T-helper 2 cell treated with Interferon-gamma antibody and Interleukin-4, amounts not matched to agents 5 μg/mL and 100 μg/mL, for 36 hours (primary cell): ENCODE results near the gene EOMES.
"Not testable (repeated sequence)": the region's sequence is repeated elsewhere in the genome, so short reads cannot be mapped to it uniquely, and the experiment has no call there.

Experiments
- DNase-seq: peaks from one replicate; pipeline ENCODE4 v3.0.0; 2021; ENCODE audit warnings: low spot score
- H3K27ac Mint-ChIP-seq: one replicate; pipeline ENCODE4 v1.8.0; 2021; ENCODE audit warnings: mild to moderate bottlenecking, mixed read lengths
- H3K27me3 Mint-ChIP-seq: one replicate; pipeline ENCODE4 v1.8.0; 2021; ENCODE audit warnings: low read depth, mixed read lengths
- H3K36me3 Mint-ChIP-seq: one replicate; pipeline ENCODE4 v1.8.0; 2021; ENCODE audit warnings: low read depth, mixed read lengths
- H3K4me1 Mint-ChIP-seq: one replicate; pipeline ENCODE4 v1.8.0; 2021; ENCODE audit warnings: low read depth, mixed read lengths
- H3K4me3 Mint-ChIP-seq: one replicate; pipeline ENCODE4 v1.8.0; 2022; ENCODE audit warnings: mild to moderate bottlenecking, moderate library complexity, mixed read lengths
- H3K9me3 Mint-ChIP-seq: one replicate; pipeline ENCODE4 v1.8.0; 2021; ENCODE audit warnings: mixed read lengths

The EOMES gene

DNA sequence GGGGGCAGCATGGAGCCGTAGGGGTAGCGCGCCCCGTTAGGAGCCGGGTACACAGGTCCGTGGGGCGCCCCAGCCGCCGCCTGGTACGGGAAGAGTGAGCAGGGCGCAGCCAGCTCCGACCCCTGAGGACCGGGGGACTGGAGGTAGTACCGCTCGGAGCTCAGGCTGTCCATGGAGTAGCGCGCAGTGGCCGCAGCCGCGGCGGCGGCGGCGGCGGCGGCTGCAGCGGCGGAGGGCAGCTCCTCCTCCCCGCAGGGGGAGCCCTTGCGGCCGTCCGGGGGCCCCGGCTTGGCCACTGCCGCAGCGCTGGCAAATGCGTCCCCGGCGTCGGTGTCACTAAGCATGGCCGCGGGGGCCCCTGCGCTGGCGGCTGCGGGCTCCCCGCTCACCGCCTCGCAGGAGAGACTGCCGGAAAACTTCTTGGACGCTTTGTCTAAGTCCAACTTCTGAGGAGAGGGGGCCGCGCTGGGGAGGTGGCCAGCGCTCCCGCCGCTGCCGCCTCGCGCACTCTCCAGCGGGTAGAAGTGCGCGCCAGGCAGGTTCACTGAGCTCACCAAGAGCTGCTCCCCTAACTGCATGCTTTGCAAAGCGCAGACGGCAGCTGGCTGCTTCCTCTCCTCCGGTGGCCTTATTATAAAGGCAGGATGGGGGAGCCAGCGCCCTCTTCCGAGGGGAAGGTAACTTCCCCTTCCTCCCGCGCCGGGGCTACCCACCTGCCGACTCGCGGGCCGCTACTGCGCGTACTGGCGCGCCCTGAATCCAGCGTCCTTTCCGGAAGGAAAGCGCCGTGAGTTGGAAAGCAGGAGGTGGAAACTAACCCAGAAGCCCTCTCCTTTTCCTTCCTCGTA, at the start of gene EOMES:
Gene EOMES (minus strand): TSS at position 607 of the 848 bp plus-strand sequence. CDS start 29 bp downstream, at position 578.
- Mint-ChIP-seq H3K27me3 (peaks cover 78% of the 10 kb centered on the region), H3K36me3 (peaks cover 8% of the 10 kb centered on the region), H3K27ac (peak within 1 kb of the TSS; percentile 64)

DNA sequence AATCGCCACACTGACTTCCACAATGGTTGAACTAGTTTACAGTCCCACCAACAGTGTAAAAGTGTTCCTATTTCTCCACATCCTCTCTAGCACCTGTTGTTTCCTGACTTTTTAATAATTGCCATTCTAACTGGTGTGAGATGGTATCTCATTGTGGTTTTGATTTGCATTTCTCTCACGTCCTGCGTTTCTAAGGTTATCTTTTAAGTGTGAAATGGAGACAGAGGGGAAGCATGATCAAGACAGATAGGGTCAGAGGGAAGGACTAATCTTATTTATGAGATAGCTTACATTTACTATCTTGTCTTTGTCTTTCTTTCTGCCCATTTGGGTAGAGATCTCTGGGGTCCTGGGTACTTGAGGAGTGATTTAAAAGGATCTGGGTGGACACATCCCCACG, 48.3 kb upstream of the EOMES start:
- H3K27ac Mint-ChIP-seq, result peak overlapping the region; percentile 15
- peaks cover 30% of the 10 kb centered on the region for H3K4me1 Mint-ChIP-seq
- H3K4me3 Mint-ChIP-seq, result peak overlapping the region; percentile 13
- H3K27me3 Mint-ChIP-seq, H3K9me3 Mint-ChIP-seq, DNase-seq, H3K36me3 Mint-ChIP-seq: not testable (repeated sequence)

More for the DNA sequence above, at the start of gene EOMES:
- peak within 1 kb of the TSS; percentile 84 for H3K4me3 Mint-ChIP-seq
- H3K4me1 Mint-ChIP-seq, result peaks cover 22% of the 10 kb centered on the region
- no peaks in the 10 kb centered on the region for H3K9me3 Mint-ChIP-seq
- peak; percentile 71 for DNase-seq

DNA sequence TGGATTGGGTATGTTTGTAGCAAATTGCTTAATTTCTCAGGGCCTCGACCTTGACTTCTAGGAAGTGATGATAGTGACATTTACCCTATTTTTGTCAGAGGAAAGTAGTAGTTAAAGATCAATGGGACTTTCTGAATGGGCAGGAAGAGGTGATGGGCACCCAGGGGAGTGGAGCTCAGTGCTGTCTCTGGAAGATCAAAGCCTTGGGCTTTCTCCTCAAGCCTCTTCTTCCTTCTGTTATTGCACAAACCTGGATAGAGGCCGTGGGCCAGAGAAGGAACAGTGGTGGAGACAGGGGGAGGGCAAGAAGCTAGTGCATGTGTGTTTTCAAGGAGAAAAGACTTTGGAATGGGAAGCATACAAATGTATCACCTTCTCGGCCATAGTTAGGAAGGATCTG, 44.9 kb upstream of the EOMES start:
- Mint-ChIP-seq H3K4me3 (no peak overlapping the region), H3K36me3 (no peaks in the 10 kb centered on the region), H3K9me3 (no peaks in the 10 kb centered on the region), H3K27ac (no peak overlapping the region), H3K27me3 (no peaks in the 10 kb centered on the region), H3K4me1 (peaks cover 29% of the 10 kb centered on the region)
- no peak for DNase-seq

DNA sequence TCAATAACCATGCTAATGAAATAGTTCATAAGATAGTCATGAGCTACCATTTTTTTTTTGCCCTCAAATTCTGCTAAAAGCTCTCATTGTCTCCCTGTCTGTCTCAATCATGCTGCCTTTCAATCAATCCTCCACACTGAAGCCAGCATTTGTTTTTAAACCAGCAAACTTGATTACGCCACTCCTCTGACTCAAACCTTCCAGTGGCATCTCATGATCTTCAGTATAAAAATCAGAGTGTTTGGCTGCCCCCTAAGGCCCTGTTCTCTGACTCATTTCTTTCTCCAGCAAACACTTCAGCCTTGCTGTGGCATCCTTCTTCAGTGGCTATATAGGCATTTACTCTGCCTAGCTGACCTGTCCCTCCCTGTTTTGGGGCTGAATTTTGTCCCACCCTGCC, 36.0 kb upstream of the EOMES start:
- H3K36me3 Mint-ChIP-seq, result peaks cover under 1% of the 10 kb centered on the region
- H3K9me3 Mint-ChIP-seq, result peaks cover 1% of the 10 kb centered on the region
- DNase-seq, result peak; percentile 50

DNA sequence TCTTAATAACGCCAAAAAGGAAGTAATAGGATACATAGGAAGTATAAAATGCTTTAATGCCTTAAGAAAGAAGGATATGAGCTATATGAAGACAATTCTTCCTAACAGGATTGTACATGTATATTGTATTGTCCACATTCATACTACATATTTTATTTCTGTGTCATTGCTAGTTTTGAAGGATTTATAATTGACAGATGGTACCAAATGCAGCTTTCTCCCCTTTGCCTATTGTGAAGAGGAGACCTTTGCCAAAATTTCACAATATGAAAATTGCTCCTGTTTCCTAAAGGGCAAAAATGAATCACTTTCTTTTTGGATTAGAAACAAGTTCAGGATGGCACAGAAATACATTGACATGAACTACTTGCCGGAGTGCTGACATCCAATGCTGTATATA, 34.8 kb upstream of the EOMES start:
- Mint-ChIP-seq H3K4me1 (peaks cover 18% of the 10 kb centered on the region), H3K36me3 (peaks cover 4% of the 10 kb centered on the region), H3K27ac (no peak overlapping the region), H3K4me3 (no peak overlapping the region), H3K9me3 (peaks cover 6% of the 10 kb centered on the region), H3K27me3 (no peaks in the 10 kb centered on the region)
- DNase-seq, result no peak

More for the DNA sequence above, 36.0 kb upstream of the EOMES start:
- no peak overlapping the region for H3K27ac Mint-ChIP-seq
- H3K4me3 Mint-ChIP-seq, result no peak overlapping the region
- H3K27me3 Mint-ChIP-seq, result no peaks in the 10 kb centered on the region
- peaks cover 12% of the 10 kb centered on the region for H3K4me1 Mint-ChIP-seq

DNA sequence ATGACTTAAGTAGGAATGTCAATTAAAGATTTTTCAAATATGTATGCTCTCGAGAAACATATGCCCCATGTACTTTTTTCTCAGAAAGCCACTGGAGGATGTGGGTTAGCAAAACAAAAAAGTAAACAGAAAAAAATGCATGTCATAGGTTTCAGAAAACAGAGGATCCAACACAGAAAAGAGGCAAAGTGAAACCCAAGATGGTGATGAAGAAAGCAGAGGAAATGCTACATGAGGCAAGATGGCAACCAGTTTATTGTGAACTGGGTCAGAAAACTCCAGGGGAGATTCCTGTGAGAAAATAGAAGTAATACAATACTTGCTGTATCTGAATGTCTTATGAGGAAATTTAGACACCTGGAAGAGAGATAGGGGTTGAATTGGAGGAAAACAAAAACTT, 30.8 kb upstream of the EOMES start:
- peaks cover 27% of the 10 kb centered on the region for H3K4me1 Mint-ChIP-seq
- no peak for DNase-seq
- peaks cover 17% of the 10 kb centered on the region for H3K36me3 Mint-ChIP-seq
- no peaks in the 10 kb centered on the region for H3K27me3 Mint-ChIP-seq
- H3K9me3 Mint-ChIP-seq, result peaks cover 30% of the 10 kb centered on the region
- peak overlapping the region; percentile 79 for H3K27ac Mint-ChIP-seq
- peak overlapping the region; percentile 1 for H3K4me3 Mint-ChIP-seq

DNA sequence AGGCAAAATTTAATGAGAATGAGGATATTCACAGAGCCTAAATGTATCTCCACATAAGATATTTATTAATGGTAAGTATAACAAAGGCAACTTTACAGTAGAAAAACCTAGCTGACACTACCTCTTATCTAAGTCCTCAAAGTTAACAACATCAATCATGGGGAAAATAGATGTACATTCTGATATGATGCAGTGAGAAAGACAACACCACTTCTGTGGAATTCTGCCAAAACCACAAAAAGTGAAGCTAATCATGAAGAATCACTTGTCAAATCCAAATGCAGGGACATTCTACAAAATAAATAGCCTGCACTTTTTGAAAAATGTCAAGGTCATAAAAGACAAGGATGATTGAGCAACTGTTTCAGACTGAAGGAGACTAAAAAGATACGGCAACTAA, 27.5 kb upstream of the EOMES start:
- Mint-ChIP-seq H3K36me3 (peaks cover 21% of the 10 kb centered on the region), H3K4me1 (peaks cover 24% of the 10 kb centered on the region), H3K4me3 (no peak overlapping the region), H3K27ac (no peak overlapping the region), H3K27me3 (peaks cover 3% of the 10 kb centered on the region), H3K9me3 (peaks cover 35% of the 10 kb centered on the region)
- no peak for DNase-seq

DNA sequence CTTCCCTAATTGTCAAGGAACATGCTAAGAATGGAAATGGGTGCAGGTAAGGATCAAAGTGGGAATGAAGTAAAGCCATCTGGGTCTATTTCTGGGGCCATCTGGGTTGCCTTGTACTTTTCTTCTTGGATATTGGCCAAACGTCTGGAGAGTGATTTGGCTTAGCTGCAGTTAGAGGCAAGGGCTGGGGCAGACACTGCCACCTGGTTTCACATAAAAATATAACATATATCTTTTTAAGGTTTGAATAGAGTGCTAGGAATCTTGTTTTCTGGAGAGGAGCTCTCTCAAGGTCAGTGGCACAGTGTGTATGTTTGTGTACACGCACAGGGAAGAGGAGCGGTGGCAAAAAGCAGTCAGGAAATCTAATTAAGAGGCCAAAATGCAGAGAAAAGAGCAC, 24.7 kb upstream of the EOMES start:
- Mint-ChIP-seq H3K4me1 (peaks cover 15% of the 10 kb centered on the region), H3K9me3 (peaks cover 35% of the 10 kb centered on the region), H3K36me3 (peaks cover 17% of the 10 kb centered on the region), H3K27ac (no peak overlapping the region), H3K4me3 (no peak overlapping the region), H3K27me3 (peaks cover 6% of the 10 kb centered on the region)
- no peak for DNase-seq

DNA sequence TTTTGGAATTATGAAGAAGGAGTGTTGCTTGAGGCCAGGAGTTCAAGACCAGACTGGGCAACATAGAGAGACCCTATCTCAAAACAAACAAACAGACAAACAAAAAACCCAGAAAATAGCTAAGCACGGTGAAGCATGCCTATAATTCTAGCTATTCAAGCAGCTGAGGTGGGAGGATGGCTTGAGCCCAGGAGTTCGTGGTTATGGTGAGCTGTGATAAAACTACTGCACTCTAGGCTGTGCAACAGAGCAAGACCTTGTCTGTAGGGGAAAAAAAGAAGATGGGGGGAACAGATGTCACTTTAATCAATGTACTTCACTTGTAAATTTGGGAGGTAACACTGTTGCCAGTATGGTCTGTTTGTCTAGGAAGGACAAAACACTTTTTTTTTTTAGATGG, 18.7 kb upstream of the EOMES start:
- Mint-ChIP-seq H3K9me3 (peaks cover 6% of the 10 kb centered on the region), H3K36me3 (no peaks in the 10 kb centered on the region), H3K4me3 (no peak overlapping the region), H3K27me3 (peaks cover 10% of the 10 kb centered on the region), H3K4me1 (peaks cover 2% of the 10 kb centered on the region), H3K27ac (no peak overlapping the region)
- no peak for DNase-seq

DNA sequence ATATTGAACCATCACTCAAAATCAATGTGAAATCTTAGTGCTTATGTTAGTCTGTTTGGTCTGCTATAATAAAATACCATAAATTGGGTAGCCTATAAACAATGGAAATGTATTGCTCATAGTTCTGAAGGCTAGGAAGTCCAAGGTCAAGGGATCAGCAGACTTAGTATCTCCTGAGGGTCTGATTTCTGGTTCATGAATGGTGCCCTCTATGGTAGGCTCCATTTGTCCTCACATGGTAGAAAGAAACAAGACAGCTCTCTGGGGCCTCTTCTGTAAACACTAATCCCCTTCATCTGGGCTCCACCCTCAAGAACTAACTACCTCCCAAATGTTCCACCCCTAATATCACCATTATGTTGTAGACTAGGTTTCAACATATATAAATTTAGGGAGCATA, 15.0 kb upstream of the EOMES start:
- Mint-ChIP-seq H3K4me3 (no peak overlapping the region), H3K27ac (no peak overlapping the region), H3K36me3 (no peaks in the 10 kb centered on the region), H3K9me3 (no peaks in the 10 kb centered on the region), H3K27me3 (peaks cover 19% of the 10 kb centered on the region), H3K4me1 (peaks cover 2% of the 10 kb centered on the region)
- DNase-seq, result no peak

DNA sequence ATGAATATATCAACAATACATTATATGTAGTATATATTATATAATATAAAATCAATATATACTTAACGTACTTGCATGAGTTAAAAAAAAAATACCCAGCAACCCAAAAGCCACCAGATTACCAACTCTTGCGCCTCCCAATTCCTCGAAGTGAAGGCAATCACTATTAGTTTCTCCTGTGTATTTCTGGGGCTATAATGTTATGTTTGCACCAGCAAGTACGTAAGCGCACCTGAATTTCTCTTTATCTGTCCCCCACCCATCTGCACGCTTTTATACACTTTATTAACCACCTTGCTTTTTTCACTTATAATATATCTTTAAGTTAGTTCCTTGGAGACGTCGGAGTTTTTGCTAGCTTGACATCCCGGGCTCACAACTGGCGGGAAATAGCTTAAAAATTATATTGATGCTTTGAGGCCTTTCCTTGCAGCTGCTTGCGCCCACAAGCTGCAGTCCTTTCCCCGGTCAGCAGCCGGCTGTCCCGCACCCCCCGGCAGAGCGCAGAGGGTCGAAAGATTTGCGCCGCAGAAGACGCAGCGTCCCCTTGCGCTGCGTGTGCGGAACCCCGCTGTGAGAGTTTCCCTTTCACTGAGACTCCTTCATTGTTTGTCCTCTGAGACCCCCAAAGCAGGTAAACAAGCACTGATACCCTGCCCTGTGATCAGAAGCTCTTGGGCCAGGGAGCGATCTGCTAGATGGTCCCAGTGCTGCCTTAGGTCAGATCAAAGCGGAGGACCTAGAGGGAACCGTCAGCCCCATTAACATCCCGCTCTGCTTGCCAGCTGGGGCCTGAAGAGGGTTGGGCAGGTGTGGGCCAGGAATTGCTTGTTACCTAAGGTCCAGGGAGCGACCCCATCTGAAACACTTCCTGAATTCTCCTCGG, 8.9 kb upstream of the EOMES start:
- H3K4me1 Mint-ChIP-seq, result peaks cover 30% of the 10 kb centered on the region
- peak overlapping the region; percentile 71 for H3K4me3 Mint-ChIP-seq
- H3K27ac Mint-ChIP-seq, result no peak overlapping the region
- no peak for DNase-seq
- H3K36me3 Mint-ChIP-seq, result no peaks in the 10 kb centered on the region
- H3K27me3 Mint-ChIP-seq, result peaks cover 72% of the 10 kb centered on the region
- H3K9me3 Mint-ChIP-seq, result no peaks in the 10 kb centered on the region

DNA sequence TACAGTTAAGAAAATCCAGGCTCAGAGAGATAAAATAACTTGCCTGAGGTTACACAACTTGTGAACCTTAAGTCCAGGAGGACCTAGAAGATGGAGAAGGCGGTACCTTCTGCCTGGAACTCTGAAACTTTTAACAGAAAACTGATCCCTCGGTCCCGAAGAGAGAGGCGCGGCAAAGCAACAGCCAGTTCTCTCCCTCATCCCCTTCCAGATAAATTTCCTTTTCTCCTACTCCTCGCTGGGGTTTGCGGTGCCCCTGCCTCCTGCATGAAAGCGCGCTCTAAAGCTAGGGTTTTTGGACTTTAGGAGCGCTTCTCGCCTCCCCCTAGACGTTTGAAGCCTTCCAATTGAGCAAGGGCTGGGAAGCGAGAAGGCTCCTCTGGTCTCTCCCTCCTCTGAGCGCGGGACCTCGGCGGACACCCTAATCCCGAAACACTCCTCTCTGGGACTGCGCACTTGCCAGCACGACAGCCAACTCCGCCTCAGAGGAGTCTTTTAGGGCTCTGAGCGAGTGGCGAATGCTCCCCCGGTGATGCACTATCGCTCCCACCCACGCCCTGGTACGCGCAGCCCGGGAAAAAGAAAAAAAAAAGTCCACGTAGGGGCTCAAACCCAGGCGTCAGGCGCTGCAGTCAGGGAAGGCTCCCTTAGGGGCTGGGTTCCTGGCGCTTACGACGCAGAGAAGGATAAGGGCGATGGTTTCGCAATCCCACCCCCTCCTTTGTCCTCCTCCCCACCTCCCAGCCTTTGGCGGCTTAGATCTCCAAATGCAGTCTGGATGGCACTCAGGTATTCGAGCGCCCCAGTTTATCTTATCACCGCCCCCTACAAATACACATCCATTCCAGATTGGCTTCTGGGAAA, 7.9 kb upstream of the EOMES start:
- Mint-ChIP-seq H3K4me1 (peaks cover 30% of the 10 kb centered on the region), H3K27me3 (peaks cover 80% of the 10 kb centered on the region), H3K4me3 (peak overlapping the region; percentile 71), H3K9me3 (no peaks in the 10 kb centered on the region), H3K27ac (no peak overlapping the region), H3K36me3 (no peaks in the 10 kb centered on the region)
- no peak for DNase-seq

DNA sequence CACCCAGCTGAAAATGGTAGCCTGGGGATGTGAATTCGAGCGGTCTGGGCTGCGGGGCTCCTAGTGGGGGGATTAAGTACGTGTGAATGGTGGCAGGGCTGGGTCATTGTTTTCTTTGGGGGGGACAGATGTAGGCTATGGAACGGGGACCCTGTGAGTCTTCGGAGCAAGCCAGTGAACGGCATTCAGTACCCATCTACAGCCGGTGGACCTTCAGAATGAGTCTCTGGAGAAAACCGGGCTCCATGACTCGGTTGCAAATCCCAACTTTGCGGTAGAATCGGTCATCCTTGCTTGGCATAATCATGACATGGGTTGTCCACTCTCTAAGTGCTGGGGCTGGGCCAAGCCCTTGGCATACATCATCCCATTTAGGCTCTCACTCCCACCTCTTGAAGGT, 7.2 kb upstream of the EOMES start:
- H3K27me3 Mint-ChIP-seq, result peaks cover 83% of the 10 kb centered on the region
- peaks cover 32% of the 10 kb centered on the region for H3K4me1 Mint-ChIP-seq
- H3K4me3 Mint-ChIP-seq, result peak overlapping the region; percentile 71

More for the DNA sequence above, 7.2 kb upstream of the EOMES start:
- DNase-seq, result no peak
- Mint-ChIP-seq H3K9me3 (no peaks in the 10 kb centered on the region), H3K36me3 (no peaks in the 10 kb centered on the region), H3K27ac (no peak overlapping the region)
